Testis (tissue), 2 donors: ENCODE measurements around the gene NRG4.
"Not testable (repeated sequence)": the region's sequence is repeated elsewhere in the genome, so short reads cannot be mapped to it uniquely, and the experiment has no call there.

Experiments
- CTCF ChIP-seq, 3 experiments: fragments of 450-650 bp in 2 of 3; fragments of 200-600 bp in 1 of 3; sonication (generic) in 1 of 3; IDR thresholded peaks; one replicate each; pipeline ENCODE4 v1.5.1; 2016 to 2019; ENCODE audit warnings: antibody characterized with exemption in 3 of 3, mild to moderate bottlenecking in 2 of 3, moderate library complexity in 1 of 3
- POLR2A ChIP-seq: fragments of 450-650 bp; IDR thresholded peaks from one replicate; pipeline ENCODE4 v1.6.1; 2017; ENCODE audit warnings: antibody characterized with exemption, mild to moderate bottlenecking, moderate library complexity

- TF ChIP-seq CTCF (IDR thresholded peaks at IDR 0.05); POLR2A: not testable (repeated sequence)
These were observed 1.2 kb upstream of the NRG4 start for GRCh38 chr15:76013470-76013869.
